ENCODE data around the gene B3GALT4. TPM values are rescaled to one million over a fixed set of nuclear protein-coding genes. Genes with fewer than 3 reads are reported as not detected.
A peak's percentile ranks its signal among the peaks of the same experiment; 100 is the strongest.

B3GALT4 gene
- 10 to 100 TPM; 11.1 to 12.7 TPM for total RNA-seq
- 14.7 TPM for polyA plus RNA-seq (2013, experiment 1 of 2)
- 12.5 TPM for polyA plus RNA-seq (2013, experiment 2 of 2)
- total RNA-seq, result 1.4 to 50.0 (median 21.5) reads per million in 172 experiments

DNA sequence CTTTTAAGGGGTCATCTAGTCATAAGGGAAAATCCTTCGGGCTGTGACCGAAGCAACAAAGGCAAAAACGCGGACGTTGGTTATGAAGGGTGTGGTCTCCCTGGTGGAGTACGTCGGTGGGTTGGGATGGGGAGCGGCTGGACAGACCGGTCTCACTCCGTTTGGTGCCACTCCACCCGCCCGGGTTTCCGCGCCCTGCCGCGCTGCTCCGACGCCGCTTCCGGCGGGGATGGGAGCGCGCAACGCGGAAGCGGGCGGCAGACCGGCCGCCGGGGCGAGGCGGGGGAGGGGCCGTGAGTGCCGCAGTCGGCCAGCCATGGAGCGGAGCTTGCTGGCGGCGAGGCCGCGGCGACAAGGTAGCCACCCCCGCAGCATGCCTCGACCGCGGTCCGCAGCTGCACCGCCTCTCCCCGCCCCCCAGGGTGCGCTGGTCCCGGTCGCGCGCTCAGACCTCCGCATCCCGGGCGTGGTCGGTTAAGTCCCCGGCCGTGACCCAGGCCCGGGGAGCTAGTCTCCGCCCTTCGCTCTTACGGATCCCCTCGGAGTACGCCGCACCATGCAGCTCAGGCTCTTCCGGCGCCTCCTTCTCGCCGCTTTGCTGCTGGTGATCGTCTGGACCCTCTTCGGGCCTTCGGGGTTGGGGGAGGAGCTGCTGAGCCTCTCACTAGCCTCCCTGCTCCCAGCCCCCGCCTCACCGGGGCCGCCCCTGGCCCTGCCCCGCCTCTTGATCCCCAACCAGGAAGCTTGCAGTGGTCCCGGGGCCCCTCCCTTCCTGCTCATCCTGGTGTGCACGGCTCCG, at the start of gene B3GALT4:
Gene B3GALT4, plus strand, starts transcription at position 260 of the 799 bp plus-strand sequence. Its CDS starts 297 bp downstream, at position 557.
- intact Hi-C loops (cut with DNase I, micrococcal nuclease), result loop anchor here (1.0 to 10.0 kb wide), 6 partner anchors 12 to 508 kb away; partner anchors contain the start of genes LEMD2 (in 1 of the 2), PFDN6 (in 1 of the 2), RGL2 (in 1 of the 2) and TAPBP (in 1 of the 2)
- Histone ChIP-seq H3K27ac (ENCODE audit: low read depth in 1 of 2, low read length in 2 of 2) (peak within 1 kb of the TSS; percentile 82 to 90), H3K4me3 (ENCODE audit: low read length) (peak within 1 kb of the TSS; percentile 96), H3K36me3 (ENCODE audit: insufficient read depth, low read length) (peaks cover 76% of the 10 kb centered on the region), H3K27me3 (ENCODE audit: control insufficient read depth in 1 of 2, insufficient read depth in 2 of 2, low read length in 2 of 2) (no peaks in the 10 kb centered on the region), H3K9me3 (ENCODE audit: control insufficient read depth in 1 of 2, insufficient read depth in 1 of 2, low read length in 2 of 2) (no peaks in the 10 kb centered on the region), H3K4me1 (ENCODE audit: insufficient read depth, low read length) (peaks cover 83% of the 10 kb centered on the region)
- DNase-seq (peak in 13 of 14 experiments; percentile 45 to 89 (median 64)), ATAC-seq (ENCODE audit: poor library complexity) (peak; percentile 68)
- ChIA-PET POLR2A (interaction anchor here (0.6 to 4.4 kb wide), 25 partner anchors 8 to 1304 kb away, joined by 3 to 76 read pairs (median 6); partner anchors contain the start of genes CUTA, ITPR3, PFDN6 and PHF1), CTCF (interaction anchor here (0.5 to 2.8 kb wide), 16 partner anchors 12 to 239 kb away, joined by 3 to 22 read pairs (median 4); partner anchors contain the start of genes CUTA, PFDN6, RGL2 and RING1)
- TF ChIP-seq CTCF (IDR thresholded peaks at IDR 0.05), result peak; percentile 36
- H3K9me3 Mint-ChIP-seq, result no peaks in the 10 kb centered on the region
- no peaks in the 10 kb centered on the region for H3K27me3 Mint-ChIP-seq
- H3K4me1 Mint-ChIP-seq (ENCODE audit: low read depth), result peaks cover 67% of the 10 kb centered on the region
- peaks cover 82% of the 10 kb centered on the region for H3K36me3 Mint-ChIP-seq (ENCODE audit: low read depth)
- peak within 1 kb of the TSS; percentile 93 for H3K4me3 Mint-ChIP-seq
- H3K27ac Mint-ChIP-seq, result peak within 1 kb of the TSS; percentile 97

GRCh38 chr6:33235221-33235634, 41.7 kb upstream of the B3GALT4 start:
- Histone ChIP-seq H3K9me3 (ENCODE audit: control insufficient read depth in 1 of 2, insufficient read depth in 1 of 2, low read length in 2 of 2) (no peaks in the 10 kb centered on the region), H3K27me3 (ENCODE audit: control insufficient read depth in 1 of 2, insufficient read depth in 2 of 2, low read length in 2 of 2) (peaks cover 11% of the 10 kb centered on the region in 2 experiments), H3K27ac (ENCODE audit: low read depth in 1 of 2, low read length in 2 of 2) (no peak overlapping the region), H3K4me3 (ENCODE audit: low read length) (no peak overlapping the region), H3K36me3 (ENCODE audit: insufficient read depth, low read length) (no peaks in the 10 kb centered on the region), H3K4me1 (ENCODE audit: insufficient read depth, low read length) (no peaks in the 10 kb centered on the region)
- H3K27me3 Mint-ChIP-seq, result peaks cover 47% of the 10 kb centered on the region
- intact Hi-C loops (cut with DNase I, micrococcal nuclease), result no loop called here
- H3K27ac Mint-ChIP-seq, result no peak overlapping the region
- H3K4me1 Mint-ChIP-seq (ENCODE audit: low read depth), result peaks cover 2% of the 10 kb centered on the region
- TF ChIP-seq CTCF (IDR thresholded peaks at IDR 0.05), result no peak
- H3K36me3 Mint-ChIP-seq (ENCODE audit: low read depth), result no peaks in the 10 kb centered on the region
- POLR2A ChIA-PET, result interaction anchor here (0.6 kb wide), 1 partner anchor 836 kb away, joined by 4 read pairs; no protein-coding TSS in a partner anchor
- no peak for DNase-seq
- no peak for ATAC-seq (ENCODE audit: poor library complexity)
- H3K4me3 Mint-ChIP-seq, result no peak overlapping the region
- CTCF ChIA-PET, result no interaction called here
- H3K9me3 Mint-ChIP-seq, result no peaks in the 10 kb centered on the region

GRCh38 chr6:33236328-33236727, 40.6 kb upstream of the B3GALT4 start:
- no peaks in the 10 kb centered on the region for H3K4me1 ChIP-seq (ENCODE audit: insufficient read depth, low read length)
- H3K27me3 ChIP-seq (ENCODE audit: control insufficient read depth in 1 of 2, insufficient read depth in 2 of 2, low read length in 2 of 2), result peaks cover 11% of the 10 kb centered on the region in 2 experiments
- no peaks in the 10 kb centered on the region for H3K9me3 ChIP-seq (ENCODE audit: control insufficient read depth in 1 of 2, insufficient read depth in 1 of 2, low read length in 2 of 2)
- H3K4me3 ChIP-seq (ENCODE audit: low read length), result no peak overlapping the region
- ChIA-PET CTCF (interaction anchor here (0.6 to 0.7 kb wide), 2 partner anchors 442 to 971 kb away, joined by 3 read pairs; no protein-coding TSS in a partner anchor), POLR2A (no interaction called here)
- Mint-ChIP-seq H3K9me3 (no peaks in the 10 kb centered on the region), H3K27ac (no peak overlapping the region), H3K36me3 (ENCODE audit: low read depth) (no peaks in the 10 kb centered on the region), H3K4me1 (ENCODE audit: low read depth) (peaks cover 5% of the 10 kb centered on the region), H3K4me3 (no peak overlapping the region), H3K27me3 (peaks cover 41% of the 10 kb centered on the region)
- TF ChIP-seq CTCF (IDR thresholded peaks at IDR 0.05), result no peak
- intact Hi-C loops (cut with DNase I, micrococcal nuclease), result no loop called here
- H3K27ac ChIP-seq (ENCODE audit: low read depth in 1 of 2, low read length in 2 of 2), result no peak overlapping the region
- no peak for ATAC-seq (ENCODE audit: poor library complexity)
- no peaks in the 10 kb centered on the region for H3K36me3 ChIP-seq (ENCODE audit: insufficient read depth, low read length)
- no peak for DNase-seq

All from CD4-positive, alpha-beta T cell (primary cell).